SK-N-MC (cell line): Measurements from ENCODE around the gene MYBPC1.

ENCODE experiments used
- EZH2 ChIP-seq: fragments of 200-600 bp; sonication (generic); IDR thresholded peaks from one replicate; pipeline ENCODE4 v1.6.1; 2017; ENCODE audit warnings: antibody characterized with exemption
- FOXP2 ChIP-seq: optimal IDR thresholded peaks from 2 replicates; pipeline ENCODE3; 2011; ENCODE audit warnings: mild to moderate bottlenecking, moderate library complexity; ENCODE audit not compliant: insufficient read depth; ENCODE audit errors: extremely low read length, control extremely low read depth
- POLR2AphosphoS5 ChIP-seq: IDR thresholded peaks from 2 replicates; pipeline ENCODE4 v1.6.1; 2012; ENCODE audit warnings: mild to moderate bottlenecking, low read depth, low read length, borderline replicate concordance

- TF ChIP-seq POLR2AphosphoS5 = no peak
- TF ChIP-seq EZH2 = no peak
- TF ChIP-seq FOXP2 = no peak
Observed at GRCh38 chr12:101710288-101710687, 115.5 kb downstream of the MYBPC1 start.
